ENCODE data around the gene RNF167. TPM values are rescaled to one million over a fixed set of nuclear protein-coding genes. Genes with fewer than 3 reads are reported as not detected.

Gene RNF167
- total and polyA plus RNA-seq, 2 donors from 2014 or later, result 95.0 to 188 TPM

GRCh38 chr17:4892499-4893221, 47.4 kb upstream of the RNF167 start:
- DNase-seq (peak in 4 of 5 donors; percentile 75 to 86 (median 80)), FAIRE-seq (no peak)
- intact Hi-C loops (cut with DNase I), result no loop called here
- Histone ChIP-seq H3K36me3 (ENCODE audit: control insufficient read depth in 2 of 3, insufficient read depth in 3 of 3, low read length in 3 of 3) (peaks cover 0 to 39% (median 27%) of the 10 kb centered on the region in 3 donors), H3K4me1 (ENCODE audit: control insufficient read depth in 2 of 3, insufficient read depth in 2 of 3, low read depth in 1 of 3, low read length in 3 of 3) (peaks cover 0 to 6% (median 0%) of the 10 kb centered on the region in 3 donors), H3K4me3 (ENCODE audit: low read length in 3 of 3) (no peak overlapping the region), H3K27ac (ENCODE audit: low read depth in 2 of 2, low read length in 2 of 2) (no peak overlapping the region), H3K9me3 (ENCODE audit: control insufficient read depth in 2 of 3, insufficient read depth in 1 of 3, low read length in 3 of 3) (no peaks in the 10 kb centered on the region), H3K9ac (ENCODE audit: low read length in 3 of 3) (no peak overlapping the region), H3K27me3 (ENCODE audit: control insufficient read depth, insufficient read depth, low read length) (no peaks in the 10 kb centered on the region)
- no peak for TF ChIP-seq CTCF (IDR thresholded peaks at IDR 0.05; ENCODE audit: borderline replicate concordance, extremely low read depth, insufficient read depth)

GRCh38 chr17:4893272-4893671, 46.8 kb upstream of the RNF167 start:
- no peak overlapping the region for H3K4me3 ChIP-seq (ENCODE audit: low read length in 3 of 3)
- FAIRE-seq (no peak), DNase-seq (peak in 1 of 5 donors; percentile 59)
- H3K27me3 ChIP-seq (ENCODE audit: control insufficient read depth, insufficient read depth, low read length), result no peaks in the 10 kb centered on the region
- peaks cover 0 to 6% (median 0%) of the 10 kb centered on the region in 3 donors for H3K4me1 ChIP-seq (ENCODE audit: control insufficient read depth in 2 of 3, insufficient read depth in 2 of 3, low read depth in 1 of 3, low read length in 3 of 3)
- TF ChIP-seq CTCF (IDR thresholded peaks at IDR 0.05; ENCODE audit: borderline replicate concordance, extremely low read depth, insufficient read depth), result no peak
- peaks cover 0 to 37% (median 27%) of the 10 kb centered on the region in 3 donors for H3K36me3 ChIP-seq (ENCODE audit: control insufficient read depth in 2 of 3, insufficient read depth in 3 of 3, low read length in 3 of 3)
- H3K9ac ChIP-seq (ENCODE audit: low read length in 3 of 3), result no peak overlapping the region
- no peak overlapping the region for H3K27ac ChIP-seq (ENCODE audit: low read depth in 2 of 2, low read length in 2 of 2)
- H3K9me3 ChIP-seq (ENCODE audit: control insufficient read depth in 2 of 3, insufficient read depth in 1 of 3, low read length in 3 of 3), result no peaks in the 10 kb centered on the region
- intact Hi-C loops (cut with DNase I), result no loop called here

- no peak overlapping the region for H3K4me3 ChIP-seq (ENCODE audit: low read length in 3 of 3)
- H3K9me3 ChIP-seq (ENCODE audit: control insufficient read depth in 2 of 3, insufficient read depth in 1 of 3, low read length in 3 of 3), result no peaks in the 10 kb centered on the region
- H3K27ac ChIP-seq (ENCODE audit: low read depth in 2 of 2, low read length in 2 of 2), result no peak overlapping the region
- peaks cover 0 to 36% (median 27%) of the 10 kb centered on the region in 3 donors for H3K36me3 ChIP-seq (ENCODE audit: control insufficient read depth in 2 of 3, insufficient read depth in 3 of 3, low read length in 3 of 3)
- intact Hi-C loops (cut with DNase I), result no loop called here
- TF ChIP-seq CTCF (IDR thresholded peaks at IDR 0.05; ENCODE audit: borderline replicate concordance, extremely low read depth, insufficient read depth), result no peak
- peaks cover 0 to 9% (median 0%) of the 10 kb centered on the region in 3 donors for H3K4me1 ChIP-seq (ENCODE audit: control insufficient read depth in 2 of 3, insufficient read depth in 2 of 3, low read depth in 1 of 3, low read length in 3 of 3)
- H3K9ac ChIP-seq (ENCODE audit: low read length in 3 of 3), result no peak overlapping the region
- H3K27me3 ChIP-seq (ENCODE audit: control insufficient read depth, insufficient read depth, low read length), result no peaks in the 10 kb centered on the region
- DNase-seq (no peak), FAIRE-seq (no peak)
Measured at GRCh38 chr17:4893721-4894560, 46.1 kb upstream of the RNF167 start.

Measured in kidney (tissue), 14 donors.